ENCODE results near the gene TBC1D22A.

TBC1D22A gene

DNA sequence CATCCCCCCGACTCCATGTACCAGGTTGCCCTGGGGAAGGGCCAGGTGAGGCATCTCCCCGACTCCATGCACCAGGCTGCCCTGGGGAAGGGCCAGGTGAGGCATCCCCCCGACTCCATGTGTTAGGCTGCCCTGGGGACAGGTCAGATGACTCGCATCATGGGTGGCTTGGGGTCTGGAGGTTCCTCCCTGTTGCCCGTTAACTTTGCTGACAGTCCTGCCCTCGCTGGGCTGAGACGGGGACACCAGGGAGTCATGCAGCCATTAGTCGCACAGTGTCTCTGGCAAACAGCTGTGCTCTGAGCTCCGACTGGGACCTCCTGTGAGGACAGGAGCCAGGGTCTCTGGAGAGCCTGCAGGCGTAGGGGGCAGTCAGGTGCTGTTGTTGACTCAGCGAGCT, 336.1 kb downstream of the TBC1D22A start:
- no peaks in the 10 kb centered on the region for H3K9me3 ChIP-seq (ENCODE audit: severe bottlenecking)
- ATAC-seq (ENCODE audit: low read depth) = no peak
- no peak overlapping the region for H3K4me3 ChIP-seq (ENCODE audit: severe bottlenecking)
- TF ChIP-seq CTCF (IDR thresholded peaks at IDR 0.05; ENCODE audit: poor library complexity, severe bottlenecking) = no peak
- H3K27me3 ChIP-seq (ENCODE audit: insufficient read depth, poor library complexity, severe bottlenecking) = no peaks in the 10 kb centered on the region
- peaks cover 10% of the 10 kb centered on the region for H3K4me1 ChIP-seq (ENCODE audit: insufficient read depth, poor library complexity, severe bottlenecking)
- H3K36me3 ChIP-seq (ENCODE audit: low read depth) = no peaks in the 10 kb centered on the region
- no peak overlapping the region for H3K27ac ChIP-seq (ENCODE audit: poor library complexity, severe bottlenecking)
- no peak for DNase-seq (ENCODE audit: low spot score)

DNA sequence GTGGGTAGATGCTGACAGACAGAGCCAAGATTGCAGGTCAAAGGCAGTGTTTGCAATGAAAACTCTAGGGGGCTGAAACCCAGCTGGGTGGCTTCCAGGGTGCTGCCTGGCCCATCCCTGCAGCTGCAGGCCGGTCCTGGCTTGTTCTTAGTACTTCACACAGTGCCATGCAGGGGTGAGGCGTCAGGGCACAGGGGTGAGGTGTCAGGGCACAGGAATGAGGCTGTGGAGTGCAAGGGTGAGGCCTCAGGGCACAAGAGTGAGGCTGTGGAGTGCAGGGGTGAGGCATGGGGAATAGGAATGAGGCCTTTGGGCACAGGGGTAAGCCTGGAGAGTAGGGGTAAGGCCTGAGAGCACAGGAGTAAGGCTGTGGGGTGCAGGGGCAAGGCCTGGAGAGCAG, 337.6 kb downstream of the TBC1D22A start:
- Histone ChIP-seq H3K4me3 (ENCODE audit: severe bottlenecking) (no peak overlapping the region), H3K27me3 (ENCODE audit: insufficient read depth, poor library complexity, severe bottlenecking) (no peaks in the 10 kb centered on the region), H3K9me3 (ENCODE audit: severe bottlenecking) (no peaks in the 10 kb centered on the region), H3K4me1 (ENCODE audit: insufficient read depth, poor library complexity, severe bottlenecking) (peaks cover 2% of the 10 kb centered on the region), H3K36me3 (ENCODE audit: low read depth) (no peaks in the 10 kb centered on the region), H3K27ac (ENCODE audit: poor library complexity, severe bottlenecking) (no peak overlapping the region)
- no peak for DNase-seq (ENCODE audit: low spot score)
- no peak for ATAC-seq (ENCODE audit: low read depth)
- TF ChIP-seq CTCF (IDR thresholded peaks at IDR 0.05; ENCODE audit: poor library complexity, severe bottlenecking) = no peak

DNA sequence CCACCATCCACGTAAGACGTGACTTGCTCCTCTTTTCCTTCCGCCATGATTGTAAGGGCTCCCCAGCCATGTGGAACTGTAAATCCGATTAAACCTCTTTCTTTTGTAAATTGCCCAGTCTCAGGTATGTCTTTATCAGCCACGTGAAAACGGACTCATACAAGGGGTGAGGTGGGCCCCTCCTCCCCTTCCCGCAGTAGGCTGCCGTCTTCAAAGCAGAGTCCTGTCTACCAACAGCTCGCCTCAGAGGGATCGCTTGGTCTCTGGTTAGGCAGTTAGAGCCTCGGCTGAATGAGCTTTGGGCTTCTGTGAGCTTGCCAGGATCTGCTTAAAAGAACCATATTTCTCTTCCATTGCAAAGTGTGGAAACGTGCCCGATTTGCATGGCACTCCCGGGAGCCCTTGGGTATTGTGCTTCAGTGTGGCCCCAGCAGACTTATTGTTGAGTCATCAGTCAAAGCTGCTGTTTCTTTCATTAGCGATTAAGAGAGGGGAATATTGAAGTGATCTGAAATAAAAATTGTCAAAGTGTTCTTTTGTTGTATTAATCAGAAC, 338.3 kb downstream of the TBC1D22A start:
- Histone ChIP-seq H3K36me3 (ENCODE audit: low read depth) (no peaks in the 10 kb centered on the region), H3K27ac (ENCODE audit: poor library complexity, severe bottlenecking) (no peak overlapping the region), H3K27me3 (ENCODE audit: insufficient read depth, poor library complexity, severe bottlenecking) (no peaks in the 10 kb centered on the region), H3K4me1 (ENCODE audit: insufficient read depth, poor library complexity, severe bottlenecking) (no peaks in the 10 kb centered on the region), H3K9me3 (ENCODE audit: severe bottlenecking) (no peaks in the 10 kb centered on the region), H3K4me3 (ENCODE audit: severe bottlenecking) (no peak overlapping the region)
- DNase-seq (ENCODE audit: low spot score) (no peak), ATAC-seq (ENCODE audit: low read depth) (no peak)
- TF ChIP-seq CTCF (IDR thresholded peaks at IDR 0.05; ENCODE audit: poor library complexity, severe bottlenecking) = no peak

GRCh38 chr22:47101321-47101885, 339.0 kb downstream of the TBC1D22A start:
- no peak for ATAC-seq (ENCODE audit: low read depth)
- no peak for TF ChIP-seq CTCF (IDR thresholded peaks at IDR 0.05; ENCODE audit: poor library complexity, severe bottlenecking)
- Histone ChIP-seq H3K4me3 (ENCODE audit: severe bottlenecking) (no peak overlapping the region), H3K27ac (ENCODE audit: poor library complexity, severe bottlenecking) (no peak overlapping the region), H3K36me3 (ENCODE audit: low read depth) (no peaks in the 10 kb centered on the region), H3K4me1 (ENCODE audit: insufficient read depth, poor library complexity, severe bottlenecking) (no peaks in the 10 kb centered on the region), H3K9me3 (ENCODE audit: severe bottlenecking) (no peaks in the 10 kb centered on the region), H3K27me3 (ENCODE audit: insufficient read depth, poor library complexity, severe bottlenecking) (no peaks in the 10 kb centered on the region)
- no peak for DNase-seq (ENCODE audit: low spot score)

GRCh38 chr22:47102081-47102480, 339.6 kb downstream of the TBC1D22A start:
- H3K4me1 ChIP-seq (ENCODE audit: insufficient read depth, poor library complexity, severe bottlenecking) = peaks cover 6% of the 10 kb centered on the region
- no peaks in the 10 kb centered on the region for H3K36me3 ChIP-seq (ENCODE audit: low read depth)
- DNase-seq (ENCODE audit: low spot score) = no peak
- no peak for TF ChIP-seq CTCF (IDR thresholded peaks at IDR 0.05; ENCODE audit: poor library complexity, severe bottlenecking)
- ATAC-seq (ENCODE audit: low read depth) = no peak
- H3K4me3 ChIP-seq (ENCODE audit: severe bottlenecking) = no peak overlapping the region
- H3K9me3 ChIP-seq (ENCODE audit: severe bottlenecking) = no peaks in the 10 kb centered on the region
- no peaks in the 10 kb centered on the region for H3K27me3 ChIP-seq (ENCODE audit: insufficient read depth, poor library complexity, severe bottlenecking)
- H3K27ac ChIP-seq (ENCODE audit: poor library complexity, severe bottlenecking) = no peak overlapping the region

Data from RWPE2 (cell line).